ENCODE measurements around the gene CLTCL1.
"Not testable (repeated sequence)": the region's sequence is repeated elsewhere in the genome, so short reads cannot be mapped to it uniquely, and the experiment has no call there.

Gene CLTCL1

GRCh38 chr22:19174106-19175025, 117.2 kb downstream of the CLTCL1 start:
- DNase-seq: no peak

GRCh38 chr22:19173047-19174035, 118.2 kb downstream of the CLTCL1 start:
- no peak for DNase-seq

DNA sequence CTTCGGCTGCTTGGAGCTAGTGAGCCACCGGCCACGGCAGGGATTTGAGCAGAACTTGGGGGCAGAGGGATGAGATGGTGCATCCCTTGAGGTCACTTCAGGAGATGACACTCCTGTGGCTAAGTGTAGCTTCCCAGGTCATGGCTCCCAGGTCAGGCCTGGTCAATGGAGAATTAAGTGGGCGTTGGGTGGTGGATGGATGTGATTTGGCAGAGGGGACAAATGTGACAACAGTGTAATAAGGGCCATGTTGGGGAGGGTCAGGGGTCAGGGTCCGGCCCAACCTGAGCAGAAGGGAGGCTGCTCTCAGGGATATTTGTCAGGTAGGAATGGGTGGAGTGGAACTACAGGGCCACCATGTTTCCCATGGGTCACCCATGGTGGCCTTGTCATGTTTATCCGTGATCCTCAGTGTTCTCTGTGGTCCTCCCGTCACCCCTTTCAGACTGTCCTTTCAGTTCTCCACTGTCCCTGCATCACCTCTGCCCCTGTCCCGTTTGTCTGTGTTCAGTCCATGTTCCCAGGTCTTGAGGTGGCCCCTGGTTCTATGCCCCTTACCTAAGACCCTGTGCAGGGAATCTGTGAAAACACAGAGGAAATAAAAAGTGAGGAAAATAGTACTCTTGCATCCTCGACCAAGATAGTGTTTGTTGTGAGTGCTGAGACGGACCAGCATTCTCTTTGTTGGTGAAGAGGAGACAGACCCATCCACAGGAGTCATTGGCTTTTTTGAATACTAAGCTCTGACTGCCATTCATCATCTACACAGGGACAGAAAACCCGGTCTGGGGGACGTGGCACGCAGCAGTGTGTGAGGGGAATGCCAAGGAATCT, 119.1 kb downstream of the CLTCL1 start:
- no peak for DNase-seq

DNA sequence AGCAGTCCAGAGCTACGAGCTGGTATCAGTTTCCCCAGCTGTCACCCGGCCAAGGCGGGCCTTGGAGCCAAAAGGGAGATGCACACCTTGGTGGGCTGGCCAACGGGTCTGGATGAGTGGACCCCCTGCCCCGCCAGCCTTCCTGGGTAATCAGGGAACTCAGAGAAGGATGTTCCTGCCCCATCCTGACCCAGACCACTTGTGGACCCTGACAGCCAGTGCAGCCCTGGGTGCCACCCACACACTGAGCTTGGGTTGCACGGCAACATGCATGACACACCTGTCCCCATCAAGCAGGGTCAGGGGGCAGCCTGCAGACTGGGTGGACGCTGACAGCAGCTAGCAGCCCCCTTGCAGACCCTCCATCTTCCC, 121.6 kb downstream of the CLTCL1 start:
- no peak for DNase-seq

DNA sequence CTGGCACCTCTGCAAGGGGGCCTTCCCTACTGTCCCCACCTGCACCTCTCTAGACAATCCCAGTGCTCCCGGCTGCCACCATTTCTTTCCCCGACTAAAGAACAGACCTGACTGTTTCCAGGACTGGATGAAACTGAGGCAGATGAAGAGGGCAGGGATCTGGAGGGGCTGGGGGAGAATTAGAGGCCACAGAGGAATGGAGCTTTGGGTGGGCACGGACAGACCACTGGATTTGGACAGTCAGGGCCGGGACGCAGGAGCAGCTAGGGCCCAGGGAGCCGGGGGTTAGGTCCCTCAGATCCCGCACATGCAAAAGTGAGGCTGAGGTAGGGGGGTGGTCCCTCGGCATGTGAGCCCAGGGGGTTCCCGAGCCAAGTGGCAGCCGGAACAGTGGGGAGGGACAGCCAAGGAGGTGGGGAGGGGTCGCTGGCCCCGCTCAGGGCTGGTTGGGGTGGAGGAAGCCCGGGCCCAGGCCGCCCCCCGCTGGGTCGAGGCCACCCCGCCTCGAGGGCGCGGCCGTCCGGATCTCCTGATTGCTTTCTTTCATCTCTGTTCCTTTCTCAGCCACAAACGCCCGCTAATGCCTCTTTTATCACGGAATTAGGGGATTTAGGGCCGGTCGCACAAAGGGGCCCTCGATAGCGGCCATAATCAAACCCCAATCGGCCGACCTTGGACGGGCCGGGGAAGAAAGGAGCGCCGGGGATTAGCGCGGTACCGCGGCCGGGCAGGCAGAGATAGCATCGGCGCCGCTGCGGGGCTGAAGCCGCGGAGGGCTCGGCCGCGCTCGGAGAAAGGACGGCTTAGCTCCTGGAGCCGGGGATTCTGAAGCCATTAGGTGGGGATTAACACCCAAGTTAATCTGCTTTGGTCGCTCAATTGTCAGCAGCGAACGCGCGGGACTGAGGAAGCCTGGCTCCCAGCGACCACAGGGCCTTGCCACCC, 122.2 kb downstream of the CLTCL1 start:
- no peak for DNase-seq

- DNase-seq: no peak
These were observed 123.2 kb downstream of the CLTCL1 start for GRCh38 chr22:19168088-19168890.

DNA sequence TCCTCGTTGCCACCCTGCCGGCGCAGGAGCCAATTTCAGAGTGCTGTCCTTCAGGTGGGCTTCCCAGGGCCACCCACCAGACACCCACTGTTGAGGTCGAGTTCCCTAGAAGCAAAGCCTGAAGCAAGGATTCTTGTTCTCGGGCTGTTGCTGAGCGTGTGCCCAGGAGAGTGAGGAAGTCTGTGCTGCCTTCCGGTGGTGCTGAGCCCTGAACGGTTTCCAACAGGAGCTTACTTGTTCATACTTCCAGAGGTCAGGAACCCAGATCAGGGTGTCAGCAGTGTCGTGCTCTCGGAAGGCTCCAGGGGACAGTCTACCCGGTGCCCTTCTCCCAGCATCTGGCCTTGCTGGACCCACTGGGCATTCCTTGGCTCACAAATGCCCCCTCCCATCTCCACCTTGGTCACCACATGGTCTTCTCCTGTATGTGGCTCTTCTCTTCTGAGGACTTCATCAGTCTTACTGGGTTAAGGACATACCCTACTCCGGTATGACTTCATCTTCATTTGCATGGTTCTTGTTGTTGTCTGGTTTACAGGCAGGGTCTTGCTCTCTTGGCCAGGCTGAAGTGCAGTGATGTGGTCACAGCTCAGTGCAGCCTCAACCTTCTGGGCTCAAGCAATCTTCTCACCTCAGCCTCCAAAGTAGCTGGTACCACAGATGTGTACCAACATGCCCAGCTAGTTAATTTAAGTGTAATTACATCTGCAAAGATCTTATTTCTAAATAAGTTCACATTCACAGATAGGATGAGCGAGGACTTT, 124.2 kb downstream of the CLTCL1 start:
- no peak for DNase-seq

DNA sequence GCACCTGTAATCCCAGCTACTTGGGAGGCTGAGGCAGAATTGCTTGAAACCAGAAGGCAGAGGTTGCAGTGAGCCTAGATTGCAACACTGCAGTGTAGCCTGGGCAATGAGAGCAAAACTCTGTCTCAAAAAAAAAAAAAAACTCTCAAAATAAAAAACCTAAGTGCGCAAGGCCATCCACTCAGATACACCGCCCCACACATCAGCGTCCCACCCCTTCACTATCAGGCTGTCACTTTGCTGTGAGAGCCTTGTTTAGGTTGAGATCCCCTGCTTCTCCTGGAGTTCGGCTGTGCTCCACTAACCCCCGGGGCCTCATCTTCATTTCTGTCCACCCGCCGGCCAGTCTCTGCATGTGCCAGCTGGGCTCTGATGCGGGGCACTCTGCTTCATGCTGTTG, 125.1 kb downstream of the CLTCL1 start:
- no peak for DNase-seq

- no peak for DNase-seq
These were observed 127.1 kb downstream of the CLTCL1 start for GRCh38 chr22:19164425-19164824.

- not testable (repeated sequence) for DNase-seq
These were observed 132.9 kb downstream of the CLTCL1 start for GRCh38 chr22:19158649-19159048.

GRCh38 chr22:19156109-19156508, 135.4 kb downstream of the CLTCL1 start:
- not testable (repeated sequence) for DNase-seq

DNA sequence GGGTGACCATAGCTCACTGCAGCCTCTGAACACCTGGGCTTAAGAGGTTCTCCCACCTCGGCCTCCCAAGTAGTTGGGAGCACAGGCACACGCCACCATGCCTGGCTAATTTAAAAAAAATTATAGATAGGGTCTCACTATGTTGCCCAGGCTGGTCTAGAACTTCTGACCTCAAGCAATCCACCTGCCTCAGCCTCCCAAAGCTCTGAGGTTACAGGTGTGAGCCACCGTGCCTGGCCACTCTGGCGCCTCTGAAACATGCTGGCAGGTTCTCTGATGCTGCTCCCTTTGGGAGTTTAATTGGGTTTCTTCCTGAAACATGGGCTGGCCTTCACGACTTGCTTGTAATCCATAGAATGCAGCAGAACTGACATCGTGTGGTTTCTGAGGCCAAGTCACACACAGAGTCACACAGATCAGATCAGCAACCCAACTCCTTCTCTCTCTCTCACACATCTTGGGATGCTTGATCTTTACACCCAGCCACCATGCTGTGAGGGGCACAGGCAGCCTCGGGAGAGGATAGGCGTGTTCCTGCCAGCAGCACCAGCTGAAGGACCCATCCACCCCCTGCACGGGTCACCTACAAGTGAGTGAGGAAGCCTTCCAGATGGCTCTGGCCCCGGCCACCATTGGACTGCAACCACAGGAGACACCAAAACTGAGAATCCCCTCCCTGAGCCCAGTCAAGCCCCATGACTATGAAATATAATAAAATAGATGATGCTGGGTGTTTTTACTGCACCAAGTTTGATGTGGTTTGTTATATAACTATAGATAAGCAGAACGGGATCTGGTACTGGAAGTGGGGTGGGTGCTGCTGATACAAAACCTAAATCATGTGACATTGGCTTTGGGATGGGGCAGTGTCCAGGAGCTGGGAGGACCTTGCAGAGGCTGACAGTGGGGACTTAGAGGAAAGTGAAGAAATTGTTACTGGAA, 138.3 kb downstream of the CLTCL1 start:
- DNase-seq: no peak

GRCh38 chr22:19151329-19152191, 140.0 kb downstream of the CLTCL1 start:
- DNase-seq: no peak

GRCh38 chr22:19150482-19151328, 140.8 kb downstream of the CLTCL1 start:
- DNase-seq: no peak

DNA sequence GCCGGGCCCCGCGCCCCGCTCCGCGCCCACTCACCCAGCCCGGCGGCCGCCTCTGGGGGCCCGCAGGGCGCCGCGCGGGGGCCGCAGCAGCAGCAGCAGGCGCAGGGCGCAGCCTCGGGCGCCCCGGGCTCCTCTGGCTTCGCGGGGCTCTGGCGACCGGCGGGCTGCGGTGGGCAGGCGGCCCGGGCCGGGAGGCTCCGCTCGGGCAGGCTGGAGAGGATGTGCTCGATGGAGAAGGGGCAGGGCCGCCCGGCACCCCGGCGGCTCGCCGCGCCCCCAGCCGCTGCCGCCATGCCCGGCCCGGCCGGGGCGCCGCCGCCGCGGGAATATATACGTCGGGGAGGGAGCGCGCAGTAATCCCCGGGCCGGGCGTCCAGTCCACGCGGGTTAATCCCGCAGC, 141.5 kb downstream of the CLTCL1 start, which contains the start of gene GSC2:
Gene GSC2 (minus strand): TSS at position 302 of the 400 bp plus-strand sequence. CDS start 9 bp downstream, at position 293.
- DNase-seq: no peak
